Upper lobe of left lung (tissue), 4 donors: Measurements from ENCODE around the gene CHCHD3.

ENCODE experiments used
- CTCF ChIP-seq, 6 experiments: fragments of 450-650 bp in 4 of 6; fragments of 200-600 bp in 2 of 6; sonication (generic) in 2 of 6; IDR thresholded peaks; one replicate each; pipeline ENCODE4 v1.5.1; 2016 to 2019; ENCODE audit warnings: antibody characterized with exemption in 6 of 6
- EP300 ChIP-seq, 4 donors: sonication (generic); formaldehyde crosslinking; IDR thresholded peaks; one replicate each; pipeline ENCODE4 v1.5.1; 2017; ENCODE audit warnings: antibody characterized with exemption in 4 of 4, control low read depth in 2 of 4
- POLR2A ChIP-seq, 4 donors: fragments of 450-650 bp; IDR thresholded peaks; one replicate each; pipeline ENCODE4 v1.5.1; 2016 to 2017; ENCODE audit warnings: antibody characterized with exemption in 4 of 4, mild to moderate bottlenecking in 2 of 4
- POLR2AphosphoS5 ChIP-seq, 2 donors: sonication (generic); formaldehyde crosslinking; IDR thresholded peaks; one replicate each; pipeline ENCODE4 v1.5.1; 2017; ENCODE audit warnings: antibody characterized with exemption in 2 of 2

GRCh38 chr7:132760866-132761265 is 321.0 kb downstream of the CHCHD3 start:
- TF ChIP-seq POLR2A (IDR thresholded peaks at IDR 0.05) (no peak), CTCF (IDR thresholded peaks at IDR 0.05) (no peak), POLR2AphosphoS5 (IDR thresholded peaks at IDR 0.05) (no peak), EP300 (IDR thresholded peaks at IDR 0.05) (no peak)
